Measurements from ENCODE around the gene NTM. TPM values are rescaled to one million over a fixed set of nuclear protein-coding genes. Genes with fewer than 3 reads are reported as not detected.

The NTM gene
- total and polyA plus RNA-seq, 2 of the 8 experiments (the other 6 are each of a cell fraction or from before 2014, with no cell fraction given): 13.4 to 20.0 TPM

- peaks cover 0 to 3% (median 1%) of the 10 kb centered on the region in 4 experiments; a peak in 4 of 7 replicates for H3K4me1 ChIP-seq (replicated peaks in 1 of 4; ENCODE audit: control insufficient read depth in 3 of 4, insufficient read depth in 4 of 4, low read length in 3 of 4)
- H2BK12ac ChIP-seq (ENCODE audit: low read depth, low read length): no peak overlapping the region
- no peaks in the 10 kb centered on the region for H3K79me1 ChIP-seq (ENCODE audit: low read depth, low read length)
- no peak overlapping the region for H3K4me3 ChIP-seq (ENCODE audit: extremely low read depth in 1 of 4, insufficient read depth in 2 of 4, low read depth in 3 of 4, low read length in 4 of 4)
- H2BK15ac ChIP-seq (ENCODE audit: low read length): no peak overlapping the region
- H2BK120ac ChIP-seq (replicated peaks; ENCODE audit: low read depth, low read length): no peak overlapping the region
- no peak overlapping the region for H4K91ac ChIP-seq (replicated peaks; ENCODE audit: insufficient read length, low read length)
- no peak overlapping the region for H3K27ac ChIP-seq (ENCODE audit: low read depth, low read length)
- DNase-seq (ENCODE audit: low read depth in 1 of 2, low spot score in 2 of 2) (no peak), FAIRE-seq (no peak)
- no peaks in the 10 kb centered on the region for H3K79me2 ChIP-seq (ENCODE audit: control insufficient read depth in 1 of 2, insufficient read depth in 2 of 2, low read length in 2 of 2)
- H2AFZ ChIP-seq (ENCODE audit: low read length): no peak overlapping the region
- no peak overlapping the region for H3K14ac ChIP-seq (ENCODE audit: insufficient read length)
- no peaks in the 10 kb centered on the region for H3K36me3 ChIP-seq (ENCODE audit: control insufficient read depth in 2 of 4, insufficient read depth in 4 of 4, low read length in 3 of 4)
- H3K27me3 ChIP-seq (replicated peaks in 1 of 4; ENCODE audit: control insufficient read depth in 3 of 4, extremely low read depth in 1 of 4, insufficient read depth in 3 of 4, low read length in 3 of 4): no peaks in the 10 kb centered on the region
- POLR2A ChIA-PET (ENCODE audit: partially characterized antibody): interaction anchor here (1.0 to 1.1 kb wide), 2 partner anchors 11 to 58 kb away, joined by 3 to 4 read pairs; no protein-coding TSS in a partner anchor
- no peak overlapping the region for H3K18ac ChIP-seq (ENCODE audit: extremely low read depth, low read length)
- no peak overlapping the region for H4K5ac ChIP-seq (ENCODE audit: insufficient read length, low read depth, low read length)
- no peak overlapping the region for H2AK5ac ChIP-seq (ENCODE audit: low read depth, low read length)
- no peaks in the 10 kb centered on the region for H4K20me1 ChIP-seq (replicated peaks in 1 of 2; ENCODE audit: control insufficient read depth in 1 of 2, insufficient read depth in 2 of 2, low read length in 2 of 2)
- H3K4me2 ChIP-seq (ENCODE audit: insufficient read depth in 1 of 2, low read depth in 2 of 2, low read length in 2 of 2): no peak overlapping the region
- no peak overlapping the region for H3K23ac ChIP-seq (ENCODE audit: insufficient read length)
- H2BK20ac ChIP-seq (ENCODE audit: low read length): no peak overlapping the region
- no peaks in the 10 kb centered on the region for H3K9me3 ChIP-seq (ENCODE audit: insufficient read depth in 2 of 2, low read depth in 1 of 2, low read length in 1 of 2)
- no peak overlapping the region for H3K56ac ChIP-seq (replicated peaks; ENCODE audit: insufficient read length, low read depth, low read length)
- CTCF ChIA-PET (ENCODE audit: partially characterized antibody): interaction anchor here (0.8 to 4.8 kb wide), 10 partner anchors 8 to 192 kb away, joined by 3 to 47 read pairs (median 5); no protein-coding TSS in a partner anchor
- no peak overlapping the region for H4K8ac ChIP-seq (ENCODE audit: extremely low read depth, insufficient read depth, low read length)
- no peak overlapping the region for H2BK5ac ChIP-seq (ENCODE audit: low read depth, low read length)
- 89% methylated on average over 3 of the region's 3 CpGs; no CpG with 5 or more reads in 1 of the 2 experiments for WGBS, 2 experiments (ENCODE audit: extremely low coverage in 1 of 2, insufficient coverage in 1 of 2, insufficient read length in 1 of 2, insufficient replicate concordance in 2 of 2, low coverage in 1 of 2, low lambda C conversion rate in 2 of 2, missing lambda C conversion rate in 1 of 2)
- H3K23me2 ChIP-seq (ENCODE audit: low read depth, low read length): no peaks in the 10 kb centered on the region
- no peak overlapping the region for H3K4ac ChIP-seq (replicated peaks; ENCODE audit: insufficient read length, low read depth, low read length)
- H3K9ac ChIP-seq (replicated peaks in 1 of 4; ENCODE audit: extremely low read depth in 1 of 4, low read depth in 3 of 4, low read length in 3 of 4): no peak overlapping the region
- TF ChIP-seq GTF2F1 (IDR thresholded peaks at IDR 0.05; ENCODE audit: borderline replicate concordance, low read depth, low read length) (no peak), MAX (IDR thresholded peaks at IDR 0.05) (no peak), RXRA (IDR thresholded peaks at IDR 0.05; ENCODE audit: insufficient read depth, low read depth, low read length) (no peak), MAFK (IDR thresholded peaks at IDR 0.05; ENCODE audit: low read depth, low read length) (no peak), E2F6 (IDR thresholded peaks at IDR 0.05) (no peak), RNF2 (IDR thresholded peaks at IDR 0.05; ENCODE audit: borderline replicate concordance, low read depth, low read length, missing control alignments, poor library complexity, severe bottlenecking) (no peak), SIN3A (conservative IDR thresholded peaks at IDR 0.05 in 1 of 2, IDR thresholded peaks at IDR 0.05 in 1 of 2; ENCODE audit: low read depth in 1 of 2, low read length in 2 of 2) (no peak), HDAC6 (IDR thresholded peaks at IDR 0.05; ENCODE audit: low read depth, low read length) (no peak)
Measured at GRCh38 chr11:131481971-131482370, 111.6 kb downstream of the NTM start.
